Loucy (cell line): Measurements from ENCODE around the gene CPSF4.

Experiments
- H2AFZ ChIP-seq: fragments of 200-600 bp; sonication (generic); 2 replicates; pipeline ENCODE4 v1.6.0; 2016; ENCODE audit warnings: antibody characterized with exemption, mild to moderate bottlenecking, low read length, moderate library complexity
- H3F3A ChIP-seq: fragments of 200-600 bp; 2 replicates; pipeline ENCODE4 v1.6.0; 2016; ENCODE audit warnings: antibody characterized with exemption, low read depth, mild to moderate bottlenecking
- H3K27me3 ChIP-seq: fragments of 200-600 bp; sonication (generic); 2 replicates; pipeline ENCODE4 v1.6.1; 2014; ENCODE audit warnings: low read length, mild to moderate bottlenecking; ENCODE audit not compliant: insufficient read depth, poor library complexity, severe bottlenecking
- H3K36me3 ChIP-seq: fragments of 200-600 bp; sonication (generic); 2 replicates; pipeline ENCODE4 v1.6.1; 2016; ENCODE audit warnings: low read length; ENCODE audit not compliant: insufficient read depth
- H3K4me1 ChIP-seq: fragments of 200-600 bp; sonication (generic); 2 replicates; pipeline ENCODE4 v1.5.1; 2014; ENCODE audit warnings: low read length, mild to moderate bottlenecking; ENCODE audit not compliant: insufficient read depth, poor library complexity, severe bottlenecking
- H3K4me2 ChIP-seq: fragments of 200-600 bp; sonication (generic); 2 replicates; pipeline ENCODE4 v1.6.0; 2014; ENCODE audit warnings: antibody characterized with exemption, low read length, low read depth, mild to moderate bottlenecking; ENCODE audit not compliant: poor library complexity, severe bottlenecking
- H3K4me3 ChIP-seq: fragments of 200-600 bp; sonication (generic); 2 replicates; pipeline ENCODE4 v1.5.1; 2014; ENCODE audit warnings: low read length, mild to moderate bottlenecking, mixed read lengths; ENCODE audit not compliant: poor library complexity, severe bottlenecking
- H3K79me2 ChIP-seq: fragments of 200-600 bp; sonication (generic); 2 replicates; pipeline ENCODE4 v1.6.1; 2014; ENCODE audit warnings: low read length; ENCODE audit not compliant: insufficient read depth
- H3K9ac ChIP-seq: fragments of 200-600 bp; sonication (generic); 2 replicates; pipeline ENCODE4 v1.6.0; 2014; ENCODE audit warnings: mild to moderate bottlenecking, low read depth, low read length, moderate library complexity; ENCODE audit not compliant: poor library complexity, severe bottlenecking
- H3K9me2 ChIP-seq: fragments of 200-600 bp; sonication (generic); replicated peaks from 2 replicates; pipeline ENCODE4 v1.6.1; 2016; ENCODE audit warnings: low read depth, low read length, mixed read lengths
- H3K9me3 ChIP-seq: fragments of 200-600 bp; sonication (generic); 2 replicates; pipeline ENCODE4 v1.6.1; 2014; ENCODE audit warnings: mild to moderate bottlenecking, antibody characterized with exemption, low read length, low read depth; ENCODE audit not compliant: insufficient read depth
- H4K20me1 ChIP-seq: fragments of 200-600 bp; sonication (generic); 2 replicates; pipeline ENCODE4 v1.6.0; 2014; ENCODE audit warnings: antibody characterized with exemption, low read length, mild to moderate bottlenecking; ENCODE audit not compliant: insufficient read depth, poor library complexity, severe bottlenecking
- EZH2phosphoT487 ChIP-seq: fragments of 200-600 bp; IDR thresholded peaks from 2 replicates; pipeline ENCODE4 v1.6.1; 2018; ENCODE audit warnings: antibody characterized with exemption, mild to moderate bottlenecking, moderate library complexity, borderline replicate concordance
- TF ChIP-seq, protein P1 (sequence below): fragments of 200-600 bp; sonication (generic); conservative IDR thresholded peaks from 2 replicates; pipeline ENCODE4 v1.5.1; 2014; ENCODE audit warnings: mild to moderate bottlenecking, antibody characterized with exemption, low read length

CPSF4 gene

DNA sequence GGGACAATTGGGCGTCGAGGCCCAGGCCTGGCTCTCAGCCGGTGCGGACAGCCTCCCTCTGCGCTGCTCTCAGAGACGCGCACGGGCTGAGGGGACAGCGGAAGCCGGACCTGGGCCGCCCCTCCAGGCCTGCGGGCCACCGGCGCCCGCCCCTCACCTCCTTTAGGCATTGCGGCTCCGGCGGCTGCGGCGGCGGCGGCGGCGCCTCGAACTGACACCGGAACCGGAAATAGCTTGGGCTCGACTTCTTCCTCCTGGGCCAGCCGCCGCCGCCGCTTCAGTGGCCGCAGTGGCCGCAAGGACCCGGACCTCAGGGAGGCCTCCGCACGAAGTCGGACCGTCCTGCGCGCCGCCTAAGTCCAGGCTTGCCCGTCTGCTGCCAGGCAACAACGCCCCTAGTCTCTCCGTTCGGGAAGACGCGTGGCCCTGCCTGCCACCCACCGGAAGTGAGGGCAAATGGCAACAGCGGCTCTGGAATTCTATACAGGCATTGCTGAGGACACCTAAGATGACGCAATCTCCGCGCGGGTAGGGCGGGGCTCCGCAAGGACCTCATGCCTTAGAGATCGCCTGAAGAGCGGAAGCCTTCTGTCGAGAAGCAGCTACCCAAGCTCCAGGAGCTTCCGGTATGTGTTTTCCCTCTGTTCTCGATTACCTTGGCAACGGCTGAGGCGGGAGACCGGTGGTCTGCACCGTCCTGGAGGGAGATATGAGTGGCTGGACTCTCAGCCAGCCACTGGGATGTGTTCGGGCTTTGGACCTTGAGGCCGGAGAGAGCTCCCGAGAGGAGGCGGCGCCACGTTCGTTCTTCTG, 30.2 kb upstream of the CPSF4 start, which contains the start of the genes BUD31 and PDAP1:
Gene BUD31 (plus strand): TSS at position 591 of the 813 bp plus-strand sequence. CDS start 2,124 bp downstream, outside the sequence.
Gene PDAP1 (minus strand): TSS at position 219 of the 813 bp plus-strand sequence. CDS start 49 bp downstream, at position 170.
- Histone ChIP-seq H4K20me1 (peaks cover 43% of the 10 kb centered on the region), H3K4me3 (peak within 1 kb of the TSS; percentile 79), H3K9me2 (no peaks in the 10 kb centered on the region), H3K4me1 (peaks cover 29% of the 10 kb centered on the region), H2AFZ (peak within 1 kb of the TSS; percentile 73), H3F3A (no peaks in the 10 kb centered on the region), H3K36me3 (peaks cover 17% of the 10 kb centered on the region; the same call in 1 of the 2 replicates), H3K27me3 (no peaks in the 10 kb centered on the region), H3K79me2 (peaks cover 73% of the 10 kb centered on the region), H3K4me2 (peak within 1 kb of the TSS; percentile 86), H3K9me3 (no peaks in the 10 kb centered on the region), H3K9ac (peak within 1 kb of the TSS; percentile 83)
- TF ChIP-seq EZH2phosphoT487: no peak

DNA sequence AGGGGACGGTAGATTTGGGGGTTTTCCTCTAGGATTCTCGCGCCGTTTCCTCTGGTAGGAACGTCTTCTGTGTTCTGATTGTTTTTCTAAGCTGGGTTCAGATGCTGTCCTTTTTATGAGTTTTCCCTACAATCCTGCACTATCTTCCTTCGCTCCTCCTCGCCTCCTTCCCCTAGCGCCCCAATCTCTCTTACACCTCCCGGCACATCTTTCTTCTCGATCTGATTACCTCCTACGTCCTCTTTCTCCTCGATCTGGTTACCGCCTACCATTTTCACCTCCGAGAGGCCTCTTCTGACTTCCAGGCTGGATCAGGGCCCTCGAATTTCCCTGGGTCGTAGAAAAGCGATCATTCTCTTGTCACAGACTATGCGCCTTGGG, 29.6 kb upstream of the CPSF4 start:
- Histone ChIP-seq H2AFZ (peak overlapping the region; percentile 73), H4K20me1 (peaks cover 41% of the 10 kb centered on the region)
- TF ChIP-seq EZH2phosphoT487: no peak
- TF ChIP-seq, protein P1, sequence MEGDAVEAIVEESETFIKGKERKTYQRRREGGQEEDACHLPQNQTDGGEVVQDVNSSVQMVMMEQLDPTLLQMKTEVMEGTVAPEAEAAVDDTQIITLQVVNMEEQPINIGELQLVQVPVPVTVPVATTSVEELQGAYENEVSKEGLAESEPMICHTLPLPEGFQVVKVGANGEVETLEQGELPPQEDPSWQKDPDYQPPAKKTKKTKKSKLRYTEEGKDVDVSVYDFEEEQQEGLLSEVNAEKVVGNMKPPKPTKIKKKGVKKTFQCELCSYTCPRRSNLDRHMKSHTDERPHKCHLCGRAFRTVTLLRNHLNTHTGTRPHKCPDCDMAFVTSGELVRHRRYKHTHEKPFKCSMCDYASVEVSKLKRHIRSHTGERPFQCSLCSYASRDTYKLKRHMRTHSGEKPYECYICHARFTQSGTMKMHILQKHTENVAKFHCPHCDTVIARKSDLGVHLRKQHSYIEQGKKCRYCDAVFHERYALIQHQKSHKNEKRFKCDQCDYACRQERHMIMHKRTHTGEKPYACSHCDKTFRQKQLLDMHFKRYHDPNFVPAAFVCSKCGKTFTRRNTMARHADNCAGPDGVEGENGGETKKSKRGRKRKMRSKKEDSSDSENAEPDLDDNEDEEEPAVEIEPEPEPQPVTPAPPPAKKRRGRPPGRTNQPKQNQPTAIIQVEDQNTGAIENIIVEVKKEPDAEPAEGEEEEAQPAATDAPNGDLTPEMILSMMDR: no peak

DNA sequence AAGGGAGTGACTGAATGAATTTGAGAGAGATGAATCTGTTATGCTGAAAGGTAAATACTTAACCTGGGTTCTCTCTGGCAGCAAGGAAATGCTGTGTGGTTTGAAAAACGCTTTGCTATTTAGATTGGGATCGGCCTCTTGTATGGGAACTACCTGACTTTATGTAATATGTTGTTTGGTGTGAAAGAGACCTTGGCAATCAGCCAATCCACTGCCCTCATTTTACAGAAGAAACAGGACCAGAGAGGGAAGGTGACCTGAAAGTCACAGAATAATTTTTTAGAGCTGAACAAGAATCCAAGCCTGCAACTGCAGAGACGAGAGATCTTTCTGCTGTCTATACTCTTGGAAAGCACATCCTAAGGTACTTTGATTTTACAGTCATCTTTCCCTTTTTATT, 28.9 kb upstream of the CPSF4 start:
- H3K9ac ChIP-seq: peak overlapping the region; percentile 83
- no peaks in the 10 kb centered on the region for H3K27me3 ChIP-seq
- peak overlapping the region; percentile 79 for H3K4me3 ChIP-seq
- no peak for TF ChIP-seq EZH2phosphoT487
- TF ChIP-seq, protein P1: no peak
- no peaks in the 10 kb centered on the region for H3K9me2 ChIP-seq
- peaks cover 29% of the 10 kb centered on the region for H3K4me1 ChIP-seq
- H4K20me1 ChIP-seq: peaks cover 36% of the 10 kb centered on the region
- H3F3A ChIP-seq: no peaks in the 10 kb centered on the region
- no peaks in the 10 kb centered on the region for H3K9me3 ChIP-seq
- peaks cover 61% of the 10 kb centered on the region for H3K79me2 ChIP-seq
- H2AFZ ChIP-seq: no peak overlapping the region
- H3K36me3 ChIP-seq: peaks cover 14% of the 10 kb centered on the region; the same call in 1 of the 2 replicates
- H3K4me2 ChIP-seq: peak overlapping the region; percentile 86

More for the DNA sequence above, 29.6 kb upstream of the CPSF4 start:
- Histone ChIP-seq H3K4me2 (peak overlapping the region; percentile 86), H3K9ac (peak overlapping the region; percentile 83), H3K4me1 (peaks cover 29% of the 10 kb centered on the region), H3K9me2 (no peaks in the 10 kb centered on the region), H3K9me3 (no peaks in the 10 kb centered on the region), H3K27me3 (no peaks in the 10 kb centered on the region), H3K36me3 (peaks cover 13% of the 10 kb centered on the region; the same call in 1 of the 2 replicates), H3K4me3 (peak overlapping the region; percentile 79), H3K79me2 (peaks cover 67% of the 10 kb centered on the region), H3F3A (no peaks in the 10 kb centered on the region)
